GM23338 (cell line): ENCODE measurements around the gene ZBTB7A. TPM values are rescaled to one million over a fixed set of nuclear protein-coding genes. Genes with fewer than 3 reads are reported as not detected.
A peak's percentile ranks its signal among the peaks of the same experiment; 100 is the strongest.

Experiments used
- ATAC-seq: fragments of 200-7000 bp; cut with Tn5 transposase; 3 replicates; pipeline ENCODE4 v1.9.1; 2020
- DNase-seq: peaks from one replicate; pipeline ENCODE4 v3.0.0-alpha.2; 2015; ENCODE audit warnings: low spot score
- H2AFZ ChIP-seq: fragments of 200-600 bp; sonication (generic); 2 replicates; pipeline ENCODE4 v1.8.0; 2016; ENCODE audit warnings: antibody characterized with exemption, mild to moderate bottlenecking, moderate library complexity
- H3F3A ChIP-seq: fragments of 200-600 bp; sonication (generic); replicated peaks from 2 replicates; pipeline ENCODE4 v1.8.0; 2017; ENCODE audit warnings: antibody characterized with exemption, mixed run types, low read depth
- H3K27ac ChIP-seq: fragments of 200-600 bp; sonication (generic); 2 replicates; pipeline ENCODE4 v1.6.1; 2016; ENCODE audit warnings: low read depth
- H3K27me3 ChIP-seq: fragments of 200-600 bp; sonication (generic); 2 replicates; pipeline ENCODE4 v1.8.0; 2016; ENCODE audit warnings: mild to moderate bottlenecking, mixed run types, moderate library complexity; ENCODE audit not compliant: insufficient read depth
- H3K36me3 ChIP-seq: fragments of 200-600 bp; sonication (generic); 2 replicates; pipeline ENCODE4 v1.8.0; 2016; ENCODE audit warnings: mild to moderate bottlenecking; ENCODE audit not compliant: insufficient read depth
- H3K4me1 ChIP-seq: fragments of 200-600 bp; sonication (generic); 2 replicates; pipeline ENCODE4 v1.8.0; 2016; ENCODE audit warnings: mild to moderate bottlenecking, moderate library complexity; ENCODE audit not compliant: insufficient read depth
- H3K4me2 ChIP-seq: fragments of 200-600 bp; sonication (generic); 2 replicates; pipeline ENCODE4 v1.7.1; 2017; ENCODE audit warnings: mixed run types
- H3K4me3 ChIP-seq: fragments of 200-600 bp; sonication (generic); 2 replicates; pipeline ENCODE4 v1.6.1; 2016; ENCODE audit warnings: mixed run types
- H3K79me2 ChIP-seq: fragments of 200-600 bp; sonication (generic); replicated peaks from 2 replicates; pipeline ENCODE4 v1.8.0; 2017; ENCODE audit warnings: mild to moderate bottlenecking; ENCODE audit not compliant: insufficient read depth
- H3K9me2 ChIP-seq: fragments of 200-600 bp; sonication (generic); 2 replicates; pipeline ENCODE4 v1.8.0; 2017; ENCODE audit not compliant: insufficient read depth
- H4K20me1 ChIP-seq: fragments of 200-600 bp; sonication (generic); replicated peaks from 2 replicates; pipeline ENCODE4 v1.8.0; 2017; ENCODE audit warnings: mild to moderate bottlenecking; ENCODE audit not compliant: insufficient read depth
- H3K27ac Mint-ChIP-seq: 2 replicates; pipeline ENCODE4 v1.8.0; 2020; ENCODE audit warnings: inconsistent platforms, mild to moderate bottlenecking, moderate library complexity, mixed read lengths
- H3K27me3 Mint-ChIP-seq: 3 replicates; pipeline ENCODE4 v1.8.0; 2022; ENCODE audit warnings: low read depth, mild to moderate bottlenecking, moderate library complexity, mixed read lengths, inconsistent platforms; ENCODE audit not compliant: insufficient read depth, poor library complexity
- H3K36me3 Mint-ChIP-seq: 3 replicates; pipeline ENCODE4 v1.8.0; 2021; ENCODE audit warnings: low read depth, mild to moderate bottlenecking, inconsistent platforms, moderate library complexity, mixed read lengths
- H3K4me1 Mint-ChIP-seq: 3 replicates; pipeline ENCODE4 v1.8.0; 2020; ENCODE audit warnings: mild to moderate bottlenecking, inconsistent platforms, mixed read lengths
- H3K4me3 Mint-ChIP-seq: 3 replicates; pipeline ENCODE4 v1.8.0; 2021; ENCODE audit warnings: moderate library complexity, mild to moderate bottlenecking, inconsistent platforms, mixed read lengths
- H3K9me3 Mint-ChIP-seq: 3 replicates; pipeline ENCODE4 v1.8.0; 2020; ENCODE audit warnings: moderate library complexity, mild to moderate bottlenecking, inconsistent platforms, mixed read lengths
- CREB1 ChIP-seq: fragments of 250-450 bp; sonication (Bioruptor Pico); IDR thresholded peaks from 2 replicates; pipeline ENCODE4 v1.5.0; 2020; ENCODE audit warnings: low read depth, mild to moderate bottlenecking, moderate library complexity
- EZH2 ChIP-seq: fragments of 200-600 bp; sonication (generic); IDR thresholded peaks from one replicate; pipeline ENCODE4 v1.8.0; 2017; ENCODE audit warnings: antibody characterized with exemption, mild to moderate bottlenecking, low read depth; ENCODE audit not compliant: unreplicated experiment
- EZH2phosphoT487 ChIP-seq: fragments of 200-600 bp; sonication (generic); IDR thresholded peaks from one replicate; pipeline ENCODE4 v1.8.1; 2018; ENCODE audit warnings: antibody characterized with exemption; ENCODE audit not compliant: unreplicated experiment
- JUNB ChIP-seq: IDR thresholded peaks from one replicate; pipeline ENCODE4 v1.6.1; 2016; ENCODE audit warnings: antibody characterized with exemption; ENCODE audit not compliant: unreplicated experiment
- NANOG ChIP-seq: IDR thresholded peaks from 2 replicates; pipeline ENCODE4 v1.6.1; 2016; ENCODE audit warnings: antibody characterized with exemption, borderline replicate concordance
- POLR2AphosphoS5 ChIP-seq: IDR thresholded peaks from 2 replicates; pipeline ENCODE4 v1.6.1; 2016; ENCODE audit warnings: antibody characterized with exemption, low read depth
- STAT1 ChIP-seq: IDR thresholded peaks from one replicate; pipeline ENCODE4 v1.6.1; 2016; ENCODE audit warnings: antibody characterized with exemption; ENCODE audit not compliant: unreplicated experiment
- ZNF114 ChIP-seq: fragments of 250-450 bp; sonication (Bioruptor Pico); IDR thresholded peaks from 2 replicates; pipeline ENCODE4 v1.5.0; 2020; ENCODE audit warnings: mild to moderate bottlenecking, moderate library complexity
- ZNF331 ChIP-seq: fragments of 250-450 bp; sonication (Bioruptor Pico); IDR thresholded peaks from 2 replicates; pipeline ENCODE4 v1.5.0; 2020; ENCODE audit warnings: low read depth, mild to moderate bottlenecking, moderate library complexity
- polyA plus RNA-seq: library from polyadenylated mRNA; unstranded; fragments of >200 nt; fragmentation: Nextera tagmentation; extraction: Ambion mirVana; gene quantifications from 2 replicates; pipeline ENCODE4 v1.2.1, GENCODE V29; 2016
- total RNA-seq: library from RNA; depleted of rRNA; stranded (reverse); fragments of >200 nt; shearing (Covaris generic); gene quantifications from 2 replicates; pipeline ENCODE4 v1.2.3, GENCODE V29; 2014
- TF ChIP-seq, protein P1 (sequence below), 2 experiments: fragments of 200-600 bp in 1 of 2; sonication (generic) in 1 of 2; conservative IDR thresholded peaks; 2 replicates each; pipeline versions ENCODE4 v1.5.1 to v1.6.1; 2016 to 2017; ENCODE audit warnings: antibody characterized with exemption in 2 of 2, low read depth in 2 of 2, mild to moderate bottlenecking in 2 of 2, moderate library complexity in 1 of 2
- TF ChIP-seq, protein P2 (sequence below): IDR thresholded peaks from one replicate; pipeline ENCODE4 v1.6.1; 2018; ENCODE audit warnings: antibody characterized with exemption; ENCODE audit not compliant: unreplicated experiment
- TF ChIP-seq, protein P3 (sequence below): IDR thresholded peaks from 2 replicates; pipeline ENCODE4 v1.6.1; 2016; ENCODE audit warnings: antibody characterized with exemption
- TF ChIP-seq, protein P4 (sequence below): fragments of 250-450 bp; sonication (Bioruptor Pico); IDR thresholded peaks from 2 replicates; pipeline ENCODE4 v1.5.0; 2020; ENCODE audit warnings: mild to moderate bottlenecking, moderate library complexity

Gene ZBTB7A
- total and polyA plus RNA-seq, 2 experiments from 2014 or later = 9.5 to 35.0 TPM

DNA sequence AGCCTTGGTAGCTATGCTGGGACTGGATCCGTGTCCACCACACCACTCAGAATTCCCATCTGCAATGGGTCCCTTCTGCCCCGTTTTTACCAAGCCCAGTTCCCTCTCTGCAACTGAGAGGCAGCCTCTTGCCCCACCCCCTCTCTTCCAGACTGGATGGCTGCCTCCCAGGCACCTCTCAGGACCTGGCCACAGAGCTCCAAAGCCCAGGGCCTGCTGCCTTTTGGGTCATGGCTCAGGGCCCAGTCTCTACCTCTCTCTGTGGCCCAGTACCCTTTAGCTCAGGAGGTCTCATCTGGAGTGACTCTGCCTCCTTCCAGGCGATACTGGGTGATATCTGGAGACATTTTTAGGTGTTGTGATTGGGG lies 10.3 kb upstream of the ZBTB7A start:
- H3K4me3 ChIP-seq = no peak overlapping the region
- H3K36me3 Mint-ChIP-seq = no peaks in the 10 kb centered on the region
- H4K20me1 ChIP-seq = no peaks in the 10 kb centered on the region
- H3K36me3 ChIP-seq = no peaks in the 10 kb centered on the region
- H3K79me2 ChIP-seq = no peaks in the 10 kb centered on the region
- H3F3A ChIP-seq = peaks cover 6% of the 10 kb centered on the region; the same call in 1 of the 2 replicates
- H3K27me3 Mint-ChIP-seq = peaks cover 6% of the 10 kb centered on the region
- TF ChIP-seq ZNF114 (CRISPR knock-in tag) = no peak
- no peak for TF ChIP-seq NANOG
- no peak for TF ChIP-seq EZH2
- TF ChIP-seq POLR2AphosphoS5 = no peak
- TF ChIP-seq STAT1 = no peak
- TF ChIP-seq JUNB = no peak
- no peak for TF ChIP-seq EZH2phosphoT487
- TF ChIP-seq, protein P1, sequence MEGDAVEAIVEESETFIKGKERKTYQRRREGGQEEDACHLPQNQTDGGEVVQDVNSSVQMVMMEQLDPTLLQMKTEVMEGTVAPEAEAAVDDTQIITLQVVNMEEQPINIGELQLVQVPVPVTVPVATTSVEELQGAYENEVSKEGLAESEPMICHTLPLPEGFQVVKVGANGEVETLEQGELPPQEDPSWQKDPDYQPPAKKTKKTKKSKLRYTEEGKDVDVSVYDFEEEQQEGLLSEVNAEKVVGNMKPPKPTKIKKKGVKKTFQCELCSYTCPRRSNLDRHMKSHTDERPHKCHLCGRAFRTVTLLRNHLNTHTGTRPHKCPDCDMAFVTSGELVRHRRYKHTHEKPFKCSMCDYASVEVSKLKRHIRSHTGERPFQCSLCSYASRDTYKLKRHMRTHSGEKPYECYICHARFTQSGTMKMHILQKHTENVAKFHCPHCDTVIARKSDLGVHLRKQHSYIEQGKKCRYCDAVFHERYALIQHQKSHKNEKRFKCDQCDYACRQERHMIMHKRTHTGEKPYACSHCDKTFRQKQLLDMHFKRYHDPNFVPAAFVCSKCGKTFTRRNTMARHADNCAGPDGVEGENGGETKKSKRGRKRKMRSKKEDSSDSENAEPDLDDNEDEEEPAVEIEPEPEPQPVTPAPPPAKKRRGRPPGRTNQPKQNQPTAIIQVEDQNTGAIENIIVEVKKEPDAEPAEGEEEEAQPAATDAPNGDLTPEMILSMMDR (conservative IDR thresholded peaks at IDR 0.05; ENCODE audit: low read depth in 2 of 2) = no peak
- TF ChIP-seq, protein P2, sequence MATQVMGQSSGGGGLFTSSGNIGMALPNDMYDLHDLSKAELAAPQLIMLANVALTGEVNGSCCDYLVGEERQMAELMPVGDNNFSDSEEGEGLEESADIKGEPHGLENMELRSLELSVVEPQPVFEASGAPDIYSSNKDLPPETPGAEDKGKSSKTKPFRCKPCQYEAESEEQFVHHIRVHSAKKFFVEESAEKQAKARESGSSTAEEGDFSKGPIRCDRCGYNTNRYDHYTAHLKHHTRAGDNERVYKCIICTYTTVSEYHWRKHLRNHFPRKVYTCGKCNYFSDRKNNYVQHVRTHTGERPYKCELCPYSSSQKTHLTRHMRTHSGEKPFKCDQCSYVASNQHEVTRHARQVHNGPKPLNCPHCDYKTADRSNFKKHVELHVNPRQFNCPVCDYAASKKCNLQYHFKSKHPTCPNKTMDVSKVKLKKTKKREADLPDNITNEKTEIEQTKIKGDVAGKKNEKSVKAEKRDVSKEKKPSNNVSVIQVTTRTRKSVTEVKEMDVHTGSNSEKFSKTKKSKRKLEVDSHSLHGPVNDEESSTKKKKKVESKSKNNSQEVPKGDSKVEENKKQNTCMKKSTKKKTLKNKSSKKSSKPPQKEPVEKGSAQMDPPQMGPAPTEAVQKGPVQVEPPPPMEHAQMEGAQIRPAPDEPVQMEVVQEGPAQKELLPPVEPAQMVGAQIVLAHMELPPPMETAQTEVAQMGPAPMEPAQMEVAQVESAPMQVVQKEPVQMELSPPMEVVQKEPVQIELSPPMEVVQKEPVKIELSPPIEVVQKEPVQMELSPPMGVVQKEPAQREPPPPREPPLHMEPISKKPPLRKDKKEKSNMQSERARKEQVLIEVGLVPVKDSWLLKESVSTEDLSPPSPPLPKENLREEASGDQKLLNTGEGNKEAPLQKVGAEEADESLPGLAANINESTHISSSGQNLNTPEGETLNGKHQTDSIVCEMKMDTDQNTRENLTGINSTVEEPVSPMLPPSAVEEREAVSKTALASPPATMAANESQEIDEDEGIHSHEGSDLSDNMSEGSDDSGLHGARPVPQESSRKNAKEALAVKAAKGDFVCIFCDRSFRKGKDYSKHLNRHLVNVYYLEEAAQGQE = no peak
- TF ChIP-seq, protein P3, sequence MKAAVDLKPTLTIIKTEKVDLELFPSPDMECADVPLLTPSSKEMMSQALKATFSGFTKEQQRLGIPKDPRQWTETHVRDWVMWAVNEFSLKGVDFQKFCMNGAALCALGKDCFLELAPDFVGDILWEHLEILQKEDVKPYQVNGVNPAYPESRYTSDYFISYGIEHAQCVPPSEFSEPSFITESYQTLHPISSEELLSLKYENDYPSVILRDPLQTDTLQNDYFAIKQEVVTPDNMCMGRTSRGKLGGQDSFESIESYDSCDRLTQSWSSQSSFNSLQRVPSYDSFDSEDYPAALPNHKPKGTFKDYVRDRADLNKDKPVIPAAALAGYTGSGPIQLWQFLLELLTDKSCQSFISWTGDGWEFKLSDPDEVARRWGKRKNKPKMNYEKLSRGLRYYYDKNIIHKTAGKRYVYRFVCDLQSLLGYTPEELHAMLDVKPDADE = no peak
- TF ChIP-seq ZNF331 = no peak
- TF ChIP-seq, protein P4, sequence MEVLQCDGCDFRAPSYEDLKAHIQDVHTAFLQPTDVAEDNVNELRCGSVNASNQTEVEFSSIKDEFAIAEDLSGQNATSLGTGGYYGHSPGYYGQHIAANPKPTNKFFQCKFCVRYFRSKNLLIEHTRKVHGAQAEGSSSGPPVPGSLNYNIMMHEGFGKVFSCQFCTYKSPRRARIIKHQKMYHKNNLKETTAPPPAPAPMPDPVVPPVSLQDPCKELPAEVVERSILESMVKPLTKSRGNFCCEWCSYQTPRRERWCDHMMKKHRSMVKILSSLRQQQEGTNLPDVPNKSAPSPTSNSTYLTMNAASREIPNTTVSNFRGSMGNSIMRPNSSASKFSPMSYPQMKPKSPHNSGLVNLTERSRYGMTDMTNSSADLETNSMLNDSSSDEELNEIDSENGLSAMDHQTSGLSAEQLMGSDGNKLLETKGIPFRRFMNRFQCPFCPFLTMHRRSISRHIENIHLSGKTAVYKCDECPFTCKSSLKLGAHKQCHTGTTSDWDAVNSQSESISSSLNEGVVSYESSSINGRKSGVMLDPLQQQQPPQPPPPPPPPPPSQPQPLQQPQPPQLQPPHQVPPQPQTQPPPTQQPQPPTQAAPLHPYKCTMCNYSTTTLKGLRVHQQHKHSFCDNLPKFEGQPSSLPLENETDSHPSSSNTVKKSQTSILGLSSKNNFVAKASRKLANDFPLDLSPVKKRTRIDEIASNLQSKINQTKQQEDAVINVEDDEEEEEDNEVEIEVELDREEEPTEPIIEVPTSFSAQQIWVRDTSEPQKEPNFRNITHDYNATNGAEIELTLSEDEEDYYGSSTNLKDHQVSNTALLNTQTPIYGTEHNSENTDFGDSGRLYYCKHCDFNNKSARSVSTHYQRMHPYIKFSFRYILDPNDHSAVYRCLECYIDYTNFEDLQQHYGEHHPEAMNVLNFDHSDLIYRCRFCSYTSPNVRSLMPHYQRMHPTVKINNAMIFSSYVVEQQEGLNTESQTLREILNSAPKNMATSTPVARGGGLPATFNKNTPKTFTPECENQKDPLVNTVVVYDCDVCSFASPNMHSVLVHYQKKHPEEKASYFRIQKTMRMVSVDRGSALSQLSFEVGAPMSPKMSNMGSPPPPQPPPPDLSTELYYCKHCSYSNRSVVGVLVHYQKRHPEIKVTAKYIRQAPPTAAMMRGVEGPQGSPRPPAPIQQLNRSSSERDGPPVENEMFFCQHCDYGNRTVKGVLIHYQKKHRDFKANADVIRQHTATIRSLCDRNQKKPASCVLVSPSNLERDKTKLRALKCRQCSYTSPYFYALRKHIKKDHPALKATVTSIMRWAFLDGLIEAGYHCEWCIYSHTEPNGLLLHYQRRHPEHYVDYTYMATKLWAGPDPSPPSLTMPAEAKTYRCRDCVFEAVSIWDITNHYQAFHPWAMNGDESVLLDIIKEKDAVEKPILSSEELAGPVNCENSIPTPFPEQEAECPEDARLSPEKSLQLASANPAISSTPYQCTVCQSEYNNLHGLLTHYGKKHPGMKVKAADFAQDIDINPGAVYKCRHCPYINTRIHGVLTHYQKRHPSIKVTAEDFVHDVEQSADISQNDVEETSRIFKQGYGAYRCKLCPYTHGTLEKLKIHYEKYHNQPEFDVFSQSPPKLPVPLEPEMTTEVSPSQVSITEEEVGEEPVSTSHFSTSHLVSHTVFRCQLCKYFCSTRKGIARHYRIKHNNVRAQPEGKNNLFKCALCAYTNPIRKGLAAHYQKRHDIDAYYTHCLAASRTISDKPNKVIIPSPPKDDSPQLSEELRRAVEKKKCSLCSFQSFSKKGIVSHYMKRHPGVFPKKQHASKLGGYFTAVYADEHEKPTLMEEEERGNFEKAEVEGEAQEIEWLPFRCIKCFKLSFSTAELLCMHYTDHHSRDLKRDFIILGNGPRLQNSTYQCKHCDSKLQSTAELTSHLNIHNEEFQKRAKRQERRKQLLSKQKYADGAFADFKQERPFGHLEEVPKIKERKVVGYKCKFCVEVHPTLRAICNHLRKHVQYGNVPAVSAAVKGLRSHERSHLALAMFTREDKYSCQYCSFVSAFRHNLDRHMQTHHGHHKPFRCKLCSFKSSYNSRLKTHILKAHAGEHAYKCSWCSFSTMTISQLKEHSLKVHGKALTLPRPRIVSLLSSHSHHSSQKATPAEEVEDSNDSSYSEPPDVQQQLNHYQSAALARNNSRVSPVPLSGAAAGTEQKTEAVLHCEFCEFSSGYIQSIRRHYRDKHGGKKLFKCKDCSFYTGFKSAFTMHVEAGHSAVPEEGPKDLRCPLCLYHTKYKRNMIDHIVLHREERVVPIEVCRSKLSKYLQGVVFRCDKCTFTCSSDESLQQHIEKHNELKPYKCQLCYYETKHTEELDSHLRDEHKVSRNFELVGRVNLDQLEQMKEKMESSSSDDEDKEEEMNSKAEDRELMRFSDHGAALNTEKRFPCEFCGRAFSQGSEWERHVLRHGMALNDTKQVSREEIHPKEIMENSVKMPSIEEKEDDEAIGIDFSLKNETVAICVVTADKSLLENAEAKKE (CRISPR knock-in tag) = no peak
- TF ChIP-seq CREB1 = no peak
- ATAC-seq (peak; percentile 65), DNase-seq (no peak)
- no peak overlapping the region; the same call in 1 of the 2 replicates for H3K27ac Mint-ChIP-seq
- no peak overlapping the region for H3K27ac ChIP-seq
- peak overlapping the region; percentile 78 for H2AFZ ChIP-seq
- H3K4me3 Mint-ChIP-seq = no peak overlapping the region
- no peaks in the 10 kb centered on the region for H3K9me3 Mint-ChIP-seq
- H3K4me1 ChIP-seq = peaks cover 18% of the 10 kb centered on the region
- H3K4me1 Mint-ChIP-seq = peaks cover 13% of the 10 kb centered on the region
- no peaks in the 10 kb centered on the region for H3K9me2 ChIP-seq
- no peaks in the 10 kb centered on the region for H3K27me3 ChIP-seq
- peak overlapping the region; percentile 72 for H3K4me2 ChIP-seq
